Panc1 (cell line): ENCODE measurements around the gene FAM89A. TPM values are rescaled to one million over a fixed set of nuclear protein-coding genes. Genes with fewer than 3 reads are reported as not detected.

Experiments used
- ATAC-seq: fragments of 200-7000 bp; cut with Tn5 transposase; 2 replicates; pipeline ENCODE4 v1.9.1; 2020; ENCODE audit warnings: mild to moderate bottlenecking, moderate library complexity
- BruUV-seq: library from RNA; stranded (reverse); fragments of 400-500 nt; replicated peaks from 2 replicates; lab custom pipeline; 2021; lab: Mats Ljungman, UMichigan
- CTCF ChIA-PET: fragments of 300-600 bp; sonication (Branson Sonifier 250); formaldehyde crosslinking; loops from one replicate; lab custom pipeline; 2022; ENCODE audit warnings: antibody characterized with exemption; lab: Charles Lee
- POLR2A ChIA-PET: fragments of 300-600 bp; sonication (Branson Sonifier 250); formaldehyde crosslinking; loops from one replicate; lab custom pipeline; 2022; ENCODE audit warnings: antibody characterized with exemption; lab: Charles Lee
- DNase-seq: peaks from one replicate; pipeline ENCODE4 v3.0.0-alpha.2; 2010; ENCODE audit warnings: low read depth, low spot score
- H3K27ac ChIP-seq: 2 replicates; pipeline ENCODE4 v1.5.1; 2011; ENCODE audit warnings: mild to moderate bottlenecking, low read length, inconsistent platforms
- H3K27me3 ChIP-seq: fragments of 200-500 bp; sonication (Bioruptor generic); 2 replicates; pipeline ENCODE4 v1.6.0; 2014; ENCODE audit warnings: low read length, inconsistent platforms; ENCODE audit not compliant: control insufficient read depth, insufficient read depth
- H3K36me3 ChIP-seq: fragments of 200-500 bp; sonication (Bioruptor generic); 2 replicates; pipeline ENCODE4 v1.5.1; 2014; ENCODE audit warnings: inconsistent platforms, mild to moderate bottlenecking, low read length, moderate library complexity; ENCODE audit not compliant: control insufficient read depth, insufficient read depth
- H3K4me1 ChIP-seq: 2 replicates; pipeline ENCODE4 v1.5.1; 2011; ENCODE audit warnings: inconsistent platforms, mild to moderate bottlenecking, low read length, moderate library complexity; ENCODE audit not compliant: control insufficient read depth, insufficient read depth
- H3K4me3 ChIP-seq, 2 experiments: 2 replicates each; pipeline ENCODE4 v1.5.1; 2011 to 2012; ENCODE audit warnings: low read depth in 2 of 2, low read length in 2 of 2, mild to moderate bottlenecking in 2 of 2, inconsistent platforms in 1 of 2, moderate library complexity in 1 of 2
- H3K9me3 ChIP-seq: fragments of 200-500 bp; sonication (Bioruptor generic); 2 replicates; pipeline ENCODE4 v1.5.1; 2014; ENCODE audit warnings: low read depth, mild to moderate bottlenecking, inconsistent platforms, low read length, moderate library complexity; ENCODE audit not compliant: control insufficient read depth, insufficient read depth
- POLR2AphosphoS5 ChIP-seq: IDR thresholded peaks from 2 replicates; pipeline ENCODE4 v1.6.1; 2012; ENCODE audit warnings: mild to moderate bottlenecking, low read depth, low read length, moderate library complexity
- REST ChIP-seq, 2 experiments: IDR thresholded peaks; 2 replicates each; pipeline ENCODE4 v1.6.1; 2011 to 2012; ENCODE audit warnings: low read depth in 2 of 2, control low read depth in 1 of 2, low read length in 1 of 2, mild to moderate bottlenecking in 1 of 2, moderate library complexity in 1 of 2; ENCODE audit not compliant: insufficient read depth in 1 of 2
- SIN3A ChIP-seq: IDR thresholded peaks from 2 replicates; pipeline ENCODE4 v1.6.1; 2012; ENCODE audit warnings: low read depth, mild to moderate bottlenecking, low read length, moderate library complexity, borderline replicate concordance; ENCODE audit not compliant: insufficient read depth
- TCF7L2 ChIP-seq: IDR thresholded peaks from 2 replicates; pipeline ENCODE4 v1.6.1; 2011; ENCODE audit warnings: mild to moderate bottlenecking, low read depth, low read length, inconsistent platforms
- in situ Hi-C: cut with HindIII; loops from 2 replicates; pipeline ENCODE4 v1.10.0; 2016; ENCODE audit warnings: low sequenced_read_pairs, low pct_unique_long_range_greater_than_20kb
- intact Hi-C: fragments of 100-400 bp; cut with micrococcal nuclease; formaldehyde crosslinking; loops from one replicate; pipeline ENCODE4 v1.10.0; 2022; ENCODE audit not compliant: unreplicated experiment
- total RNA-seq: library from RNA; stranded (reverse); gene quantifications from one replicate; pipeline ENCODE4 v1.2.1, GENCODE V29; 2021; ENCODE audit not compliant: unreplicated experiment
- TF ChIP-seq, protein P1 (sequence below): fragments of 450-650 bp; IDR thresholded peaks from 2 replicates; pipeline ENCODE4 v1.5.1; 2017; ENCODE audit warnings: mild to moderate bottlenecking

Gene FAM89A
- total RNA-seq, 1 experiment from 2014 or later = 2.2 TPM

DNA sequence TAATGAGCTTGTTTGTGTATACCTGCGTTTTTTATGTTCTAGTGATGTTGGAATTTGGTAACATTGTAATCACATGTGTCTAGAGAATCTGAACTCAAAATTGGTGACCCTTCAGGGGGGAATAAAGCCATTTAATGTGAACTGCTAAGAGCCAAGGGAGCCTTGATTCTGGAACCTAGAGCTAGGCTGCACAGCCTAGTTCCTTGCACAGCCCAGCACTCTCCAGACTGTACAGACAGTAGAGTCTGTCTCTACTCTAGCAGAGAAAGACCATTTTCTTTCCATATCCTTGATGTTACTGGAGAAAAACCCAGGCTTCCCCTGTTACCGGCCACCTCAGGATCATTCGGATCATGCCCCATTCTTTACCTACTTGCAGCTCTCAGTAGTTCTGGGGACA lies 52.6 kb downstream of the FAM89A start:
- CTCF ChIA-PET = no interaction called here
- TF ChIP-seq, protein P1, sequence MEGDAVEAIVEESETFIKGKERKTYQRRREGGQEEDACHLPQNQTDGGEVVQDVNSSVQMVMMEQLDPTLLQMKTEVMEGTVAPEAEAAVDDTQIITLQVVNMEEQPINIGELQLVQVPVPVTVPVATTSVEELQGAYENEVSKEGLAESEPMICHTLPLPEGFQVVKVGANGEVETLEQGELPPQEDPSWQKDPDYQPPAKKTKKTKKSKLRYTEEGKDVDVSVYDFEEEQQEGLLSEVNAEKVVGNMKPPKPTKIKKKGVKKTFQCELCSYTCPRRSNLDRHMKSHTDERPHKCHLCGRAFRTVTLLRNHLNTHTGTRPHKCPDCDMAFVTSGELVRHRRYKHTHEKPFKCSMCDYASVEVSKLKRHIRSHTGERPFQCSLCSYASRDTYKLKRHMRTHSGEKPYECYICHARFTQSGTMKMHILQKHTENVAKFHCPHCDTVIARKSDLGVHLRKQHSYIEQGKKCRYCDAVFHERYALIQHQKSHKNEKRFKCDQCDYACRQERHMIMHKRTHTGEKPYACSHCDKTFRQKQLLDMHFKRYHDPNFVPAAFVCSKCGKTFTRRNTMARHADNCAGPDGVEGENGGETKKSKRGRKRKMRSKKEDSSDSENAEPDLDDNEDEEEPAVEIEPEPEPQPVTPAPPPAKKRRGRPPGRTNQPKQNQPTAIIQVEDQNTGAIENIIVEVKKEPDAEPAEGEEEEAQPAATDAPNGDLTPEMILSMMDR = no peak
- no peak for TF ChIP-seq TCF7L2
- no peak for TF ChIP-seq REST (IDR thresholded peaks at IDR 0.05; ENCODE audit: insufficient read depth in 1 of 2, low read depth in 2 of 2, low read length in 1 of 2)
- TF ChIP-seq POLR2AphosphoS5 = no peak
- no peak for TF ChIP-seq SIN3A
- no TSS peak for BruUV-seq
- H3K9me3 ChIP-seq = no peaks in the 10 kb centered on the region
- H3K27me3 ChIP-seq = no peaks in the 10 kb centered on the region
- H3K4me3 ChIP-seq = no peak overlapping the region
- in situ Hi-C loops (no loop called here), intact Hi-C loops (no loop called here)
- ATAC-seq (no peak), DNase-seq (no peak)
- peaks cover 13% of the 10 kb centered on the region; the same call in 1 of the 2 replicates for H3K36me3 ChIP-seq
- POLR2A ChIA-PET = no interaction called here
- H3K27ac ChIP-seq = no peak overlapping the region
- no peaks in the 10 kb centered on the region for H3K4me1 ChIP-seq

- peaks cover 13% of the 10 kb centered on the region; the same call in 1 of the 2 replicates for H3K36me3 ChIP-seq
These were observed 53.1 kb downstream of the FAM89A start for GRCh38 chr1:230986976-230987375.

More at GRCh38 chr1:230986976-230987375, 53.1 kb downstream of the FAM89A start:
- ChIA-PET CTCF (no interaction called here), POLR2A (no interaction called here)
- no peak for DNase-seq
- no peaks in the 10 kb centered on the region for H3K27me3 ChIP-seq
- H3K4me1 ChIP-seq = no peaks in the 10 kb centered on the region
- no peak overlapping the region for H3K27ac ChIP-seq
- H3K4me3 ChIP-seq = no peak overlapping the region
- TF ChIP-seq POLR2AphosphoS5 (no peak), TCF7L2 (no peak), SIN3A (no peak), REST (IDR thresholded peaks at IDR 0.05; ENCODE audit: insufficient read depth in 1 of 2, low read depth in 2 of 2, low read length in 1 of 2) (no peak)
- TF ChIP-seq, protein P1 = no peak
- in situ Hi-C loops (no loop called here), intact Hi-C loops (no loop called here)
- H3K9me3 ChIP-seq = no peaks in the 10 kb centered on the region
- BruUV-seq = no TSS peak
- ATAC-seq = no peak
